H1 (cell line): ENCODE measurements around the gene PDE4B. TPM values are rescaled to one million over a fixed set of nuclear protein-coding genes. Genes with fewer than 3 reads are reported as not detected.

Source experiments
- CTCF ChIA-PET: fragments of 300-600 bp; sonication (Branson Sonifier 250); formaldehyde crosslinking; loops from one replicate; lab custom pipeline; 2021; ENCODE audit not compliant: partially characterized antibody; lab: Charles Lee
- POLR2A ChIA-PET: fragments of 300-600 bp; sonication (Branson Sonifier 250); formaldehyde crosslinking; loops from one replicate; lab custom pipeline; 2021; ENCODE audit warnings: inconsistent platforms; ENCODE audit not compliant: partially characterized antibody; lab: Charles Lee
- DNase-seq, 2 experiments: peaks; one replicate each; pipeline versions ENCODE4 v3.0.0 to v3.0.0-alpha.2; 2010 to 2022; ENCODE audit warnings: low spot score in 2 of 2, low read depth in 1 of 2, mixed read lengths in 1 of 2
- FAIRE-seq: peaks from 2 replicates; lab custom pipeline; 2011; peaks lifted over from hg19 to GRCh38; lab: Jason Lieb, UNC
- H2AFZ ChIP-seq: 2 replicates; pipeline ENCODE4 v1.8.1; 2012; ENCODE audit warnings: low read length, inconsistent platforms
- H2AK5ac ChIP-seq: 2 replicates; pipeline ENCODE4 v1.6.1; 2013; ENCODE audit warnings: low read depth, low read length
- H2BK120ac ChIP-seq: replicated peaks from 2 replicates; pipeline ENCODE3; 2013; ENCODE audit warnings: low read depth, low read length, inconsistent platforms
- H2BK12ac ChIP-seq: 2 replicates; pipeline ENCODE4 v1.6.1; 2013; ENCODE audit warnings: low read depth, low read length
- H2BK15ac ChIP-seq: 2 replicates; pipeline ENCODE4 v1.6.1; 2013; ENCODE audit warnings: low read length
- H2BK20ac ChIP-seq: 2 replicates; pipeline ENCODE4 v1.6.1; 2013; ENCODE audit warnings: low read length
- H2BK5ac ChIP-seq: 2 replicates; pipeline ENCODE4 v1.6.1; 2013; ENCODE audit warnings: low read depth, low read length
- H3K14ac ChIP-seq: 2 replicates; pipeline ENCODE4 v1.6.1; 2013; ENCODE audit warnings: inconsistent platforms; ENCODE audit not compliant: insufficient read length
- H3K18ac ChIP-seq: 2 replicates; pipeline ENCODE4 v1.6.1; 2013; ENCODE audit warnings: low read length; ENCODE audit errors: extremely low read depth
- H3K23ac ChIP-seq: 2 replicates; pipeline ENCODE4 v1.6.1; 2013; ENCODE audit warnings: inconsistent platforms; ENCODE audit not compliant: insufficient read length
- H3K23me2 ChIP-seq: 2 replicates; pipeline ENCODE4 v1.6.1; 2013; ENCODE audit warnings: low read depth, low read length
- H3K27ac ChIP-seq: 2 replicates; pipeline ENCODE4 v1.6.1; 2011; ENCODE audit warnings: low read depth, low read length, inconsistent platforms
- H3K27me3 ChIP-seq, 4 experiments: replicated peaks in 1 of 4; 1 replicate in 1 of 4; 2 replicates in 3 of 4; pipeline versions ENCODE4 v1.6.1 to v1.8.1; 2011 to 2013; ENCODE audit warnings: low read length in 3 of 4, mild to moderate bottlenecking in 3 of 4, inconsistent platforms in 2 of 4, mixed read lengths in 2 of 4, moderate library complexity in 1 of 4; ENCODE audit not compliant: control insufficient read depth in 3 of 4, insufficient read depth in 3 of 4; ENCODE audit errors: extremely low read depth in 1 of 4
- H3K36me3 ChIP-seq, 4 experiments: 2 replicates each; pipeline versions ENCODE4 v1.6.1 to v1.8.1; 2011 to 2013; ENCODE audit warnings: mild to moderate bottlenecking in 4 of 4, low read length in 3 of 4, moderate library complexity in 2 of 4, control low read depth in 1 of 4, inconsistent platforms in 1 of 4; ENCODE audit not compliant: insufficient read depth in 4 of 4, control insufficient read depth in 2 of 4
- H3K4ac ChIP-seq: replicated peaks from 2 replicates; pipeline ENCODE3; 2013; ENCODE audit warnings: low read length, low read depth, mixed read lengths, inconsistent platforms; ENCODE audit not compliant: insufficient read length
- H3K4me1 ChIP-seq, 4 experiments: replicated peaks in 1 of 4; 1 replicate in 1 of 4; 2 replicates in 3 of 4; pipeline versions ENCODE4 v1.6.1 to v1.8.1; 2011 to 2013; ENCODE audit warnings: low read length in 3 of 4, inconsistent platforms in 2 of 4, mixed read lengths in 1 of 4; ENCODE audit not compliant: insufficient read depth in 4 of 4, control insufficient read depth in 3 of 4
- H3K4me2 ChIP-seq, 2 experiments: 2 replicates each; pipeline versions ENCODE4 v1.6.1 to v1.8.1; 2011 to 2013; ENCODE audit warnings: low read depth in 2 of 2, low read length in 2 of 2, control low read depth in 1 of 2, inconsistent platforms in 1 of 2, mild to moderate bottlenecking in 1 of 2; ENCODE audit not compliant: insufficient read depth in 1 of 2
- H3K4me3 ChIP-seq, 4 experiments: fragments of 200-600, 300-600 bp in 1 of 4; sonication (generic), shearing (Covaris generic), sonication (Bioruptor Twin) in 1 of 4; 2 replicates each; pipeline versions ENCODE4 v1.5.1 to v1.8.1; 2011 to 2016; ENCODE audit warnings: low read length in 4 of 4, low read depth in 3 of 4, control low read depth in 2 of 4, inconsistent platforms in 2 of 4, mild to moderate bottlenecking in 2 of 4, mixed read lengths in 1 of 4, moderate library complexity in 1 of 4; ENCODE audit not compliant: insufficient read depth in 2 of 4; ENCODE audit errors: extremely low read depth in 1 of 4
- H3K56ac ChIP-seq: replicated peaks from 2 replicates; pipeline ENCODE3; 2013; ENCODE audit warnings: low read depth, mild to moderate bottlenecking, mixed read lengths, low read length, inconsistent platforms; ENCODE audit not compliant: insufficient read length
- H3K79me1 ChIP-seq: 2 replicates; pipeline ENCODE4 v1.6.1; 2013; ENCODE audit warnings: low read depth, low read length, control low read depth
- H3K79me2 ChIP-seq, 2 experiments: 2 replicates each; pipeline versions ENCODE4 v1.6.1 to v1.8.1; 2012 to 2013; ENCODE audit warnings: low read length in 2 of 2, mild to moderate bottlenecking in 2 of 2, inconsistent platforms in 1 of 2; ENCODE audit not compliant: insufficient read depth in 2 of 2, control insufficient read depth in 1 of 2
- H3K9ac ChIP-seq, 4 experiments: replicated peaks in 1 of 4; 1 replicate in 1 of 4; 2 replicates in 3 of 4; pipeline versions ENCODE4 v1.6.1 to v1.8.1; 2011 to 2013; ENCODE audit warnings: low read depth in 3 of 4, low read length in 3 of 4, control low read depth in 2 of 4, mild to moderate bottlenecking in 2 of 4, moderate library complexity in 2 of 4, inconsistent platforms in 1 of 4; ENCODE audit errors: extremely low read depth in 1 of 4
- H3K9me3 ChIP-seq, 2 experiments: 2 replicates each; pipeline versions ENCODE4 v1.6.1 to v1.8.1; 2012 to 2013; ENCODE audit warnings: mild to moderate bottlenecking in 2 of 2, moderate library complexity in 2 of 2, control low read depth in 1 of 2, inconsistent platforms in 1 of 2, low read depth in 1 of 2, low read length in 1 of 2, mixed read lengths in 1 of 2; ENCODE audit not compliant: insufficient read depth in 2 of 2
- H4K20me1 ChIP-seq, 2 experiments: replicated peaks in 1 of 2; 2 replicates each; pipeline versions ENCODE3 to v1.8.1; 2011 to 2013; ENCODE audit warnings: inconsistent platforms in 2 of 2, low read length in 2 of 2, mild to moderate bottlenecking in 1 of 2; ENCODE audit not compliant: insufficient read depth in 2 of 2, control insufficient read depth in 1 of 2
- H4K5ac ChIP-seq: 2 replicates; pipeline ENCODE4 v1.6.1; 2013; ENCODE audit warnings: low read length, low read depth, mixed read lengths, inconsistent platforms; ENCODE audit not compliant: insufficient read length
- H4K8ac ChIP-seq: 2 replicates; pipeline ENCODE4 v1.8.0; 2013; ENCODE audit warnings: mild to moderate bottlenecking, moderate library complexity, low read length, inconsistent platforms; ENCODE audit not compliant: insufficient read depth; ENCODE audit errors: extremely low read depth
- H4K91ac ChIP-seq: replicated peaks from 2 replicates; pipeline ENCODE3; 2013; ENCODE audit warnings: low read length, mixed read lengths, inconsistent platforms; ENCODE audit not compliant: insufficient read length
- BCL11A ChIP-seq, 2 experiments: IDR thresholded peaks; one replicate each; pipeline ENCODE4 v1.6.1; 2011; ENCODE audit warnings: low read depth in 2 of 2, low read length in 2 of 2, mild to moderate bottlenecking in 2 of 2
- SIN3A ChIP-seq, 2 experiments: IDR thresholded peaks in 1 of 2; conservative IDR thresholded peaks in 1 of 2; 2 replicates each; pipeline ENCODE4 v1.6.1; 2011 to 2012; ENCODE audit warnings: low read length in 2 of 2, improper control_type of control experiment in 1 of 2, low read depth in 1 of 2, mild to moderate bottlenecking in 1 of 2
- SP1 ChIP-seq: IDR thresholded peaks from 2 replicates; pipeline ENCODE4 v1.6.1; 2011; ENCODE audit warnings: low read depth, low read length
- YY1 ChIP-seq: IDR thresholded peaks from 2 replicates; pipeline ENCODE4 v1.6.1; 2011; ENCODE audit warnings: low read depth, mild to moderate bottlenecking, low read length
- WGBS, 2 experiments: shearing (Covaris generic) in 1 of 2; methylation state at CpG; one replicate each; pipeline versions ENCODE4 v1.1.6 to v1.1.7; 2013 to 2015; ENCODE audit warnings: low lambda C conversion rate in 2 of 2, mixed read lengths in 2 of 2, inconsistent platforms in 1 of 2, low coverage in 1 of 2, missing lambda C conversion rate in 1 of 2; ENCODE audit not compliant: insufficient replicate concordance in 2 of 2, insufficient coverage in 1 of 2, insufficient read length in 1 of 2; ENCODE audit errors: extremely low coverage in 1 of 2, missing lambda C conversion rate in 1 of 2; 5-methylcytosine and 5-hydroxymethylcytosine counted together
- polyA plus RNA-seq, 7 experiments: library from polyadenylated mRNA; depleted of rRNA in 3 of 7; stranded (reverse) in 5 of 7; unstranded in 2 of 7; fragments of >200 nt in 5 of 7; fragments of 200-250 nt in 2 of 7; gene quantifications; 1 replicate in 5 of 7; 2 replicates in 1 of 7; 4 replicates in 1 of 7; pipeline versions ENCODE4 v1.2.1 to v1.2.3, GENCODE V29; 2011 to 2013; ENCODE audit warnings: missing spikeins in 2 of 7, mixed read lengths in 2 of 7
- total RNA-seq: library from RNA; stranded (reverse); fragmentation: NEBNext Ultra II Directional; extraction: Animal tissue kit (Norgen Biotek cat#: 25700); gene quantifications from 2 replicates; pipeline ENCODE4 v1.2.1, GENCODE V29; 2021

PDE4B gene
- total and polyA plus RNA-seq, 2 of the 8 experiments (the other 6 are each of a cell fraction or from before 2014, with no cell fraction given): 5.0 to 15.1 TPM

DNA sequence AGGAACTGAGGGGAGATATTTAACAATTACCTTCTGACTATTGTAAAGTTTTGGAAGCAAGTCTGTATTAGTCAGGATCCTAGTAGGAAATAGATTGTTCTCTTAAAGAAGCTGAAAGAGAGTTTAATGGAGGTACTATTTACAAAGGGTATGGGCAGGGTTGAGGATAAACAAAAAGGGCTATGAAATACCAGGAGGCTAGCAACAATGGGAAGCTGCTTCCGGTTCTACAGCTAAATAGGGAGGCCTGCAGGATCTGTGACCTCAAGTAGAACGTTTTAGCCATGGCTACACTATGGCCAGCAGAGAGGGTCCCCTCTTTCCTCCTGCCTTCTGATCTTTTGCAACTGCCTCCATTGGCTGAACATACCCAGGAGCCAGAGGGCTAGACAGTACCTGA, 117.7 kb downstream of the PDE4B start:
- no peak overlapping the region for H2BK120ac ChIP-seq
- H2BK5ac ChIP-seq: no peak overlapping the region
- H3K79me1 ChIP-seq: no peaks in the 10 kb centered on the region
- no peaks in the 10 kb centered on the region for H3K79me2 ChIP-seq
- TF ChIP-seq SP1: no peak
- TF ChIP-seq BCL11A (IDR thresholded peaks at IDR 0.05; ENCODE audit: low read depth in 2 of 2, low read length in 2 of 2): no peak
- TF ChIP-seq YY1: no peak
- no peak for TF ChIP-seq SIN3A (conservative IDR thresholded peaks at IDR 0.05 in 1 of 2, IDR thresholded peaks at IDR 0.05 in 1 of 2; ENCODE audit: low read depth in 1 of 2, low read length in 2 of 2)
- H3K36me3 ChIP-seq: no peaks in the 10 kb centered on the region
- no peak overlapping the region for H3K56ac ChIP-seq
- H3K9me3 ChIP-seq: no peaks in the 10 kb centered on the region
- no peak overlapping the region for H2BK12ac ChIP-seq
- no peaks in the 10 kb centered on the region for H3K27me3 ChIP-seq
- no peak overlapping the region for H4K8ac ChIP-seq
- H2AK5ac ChIP-seq: no peak overlapping the region
- no peak overlapping the region for H2BK15ac ChIP-seq
- H4K91ac ChIP-seq: no peak overlapping the region
- FAIRE-seq: no peak
- no peaks in the 10 kb centered on the region for H4K20me1 ChIP-seq
- 0 out of 2 replicates have a peak overlapping the region, but pooled peaks have one; percentile 45 for H2AFZ ChIP-seq
- no peaks in the 10 kb centered on the region for H3K4me1 ChIP-seq
- no peak overlapping the region for H3K4me3 ChIP-seq
- H3K23me2 ChIP-seq: no peaks in the 10 kb centered on the region
- no peak overlapping the region for H4K5ac ChIP-seq
- H3K18ac ChIP-seq: no peak overlapping the region
- 59% methylated on average over 2 of the region's 2 CpGs; no CpG with 5 or more reads in 1 of the 2 experiments for whole genome bisulfite sequencing, 2 experiments
- no peak overlapping the region for H2BK20ac ChIP-seq
- CTCF ChIA-PET: interaction anchor here (0.6 kb wide), 1 partner anchor 332 kb away, joined by 3 read pairs; no protein-coding TSS in a partner anchor
- no peak for DNase-seq
- no peak overlapping the region for H3K14ac ChIP-seq
- POLR2A ChIA-PET: interaction anchor here (0.6 kb wide), 1 partner anchor 30 kb away, joined by 3 read pairs; no protein-coding TSS in a partner anchor
- no peak overlapping the region for H3K4me2 ChIP-seq
- H3K9ac ChIP-seq: no peak overlapping the region
- no peak overlapping the region for H3K27ac ChIP-seq
- H3K4ac ChIP-seq: no peak overlapping the region
- H3K23ac ChIP-seq: no peak overlapping the region
